GM20431 (cell line): ENCODE results near the gene ADCY2.

Source experiments
- in situ Hi-C: fragments of 300-500 bp; cut with MseI, MboI; formaldehyde crosslinking; loops from one replicate; pipeline ENCODE4 v1.15.0; 2020; ENCODE audit warnings: low sequenced_read_pairs; ENCODE audit not compliant: unreplicated experiment

ADCY2 gene

DNA sequence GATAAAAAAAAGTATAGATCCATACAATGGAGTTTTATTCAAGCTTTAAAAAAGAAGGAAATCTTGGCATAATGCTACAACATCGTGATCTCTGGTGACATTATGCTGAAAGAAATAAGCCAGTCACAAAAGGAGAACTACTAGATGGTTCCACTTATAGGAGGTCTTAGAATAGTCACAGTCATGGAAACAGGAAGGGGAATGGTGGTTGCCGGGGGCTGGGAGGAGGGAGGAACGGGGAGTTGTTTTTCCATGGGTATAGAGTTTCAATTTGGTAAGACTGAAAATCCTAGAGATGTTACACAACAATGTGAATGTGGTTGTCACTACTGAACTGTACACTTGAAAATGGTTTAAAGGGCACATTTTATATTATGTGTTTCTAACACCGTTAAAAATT is 360.5 kb downstream of the ADCY2 start:
- in situ Hi-C loops, result loop anchor here (25.0 kb wide), 1 partner anchor 944 kb away; no protein-coding TSS in a partner anchor

DNA sequence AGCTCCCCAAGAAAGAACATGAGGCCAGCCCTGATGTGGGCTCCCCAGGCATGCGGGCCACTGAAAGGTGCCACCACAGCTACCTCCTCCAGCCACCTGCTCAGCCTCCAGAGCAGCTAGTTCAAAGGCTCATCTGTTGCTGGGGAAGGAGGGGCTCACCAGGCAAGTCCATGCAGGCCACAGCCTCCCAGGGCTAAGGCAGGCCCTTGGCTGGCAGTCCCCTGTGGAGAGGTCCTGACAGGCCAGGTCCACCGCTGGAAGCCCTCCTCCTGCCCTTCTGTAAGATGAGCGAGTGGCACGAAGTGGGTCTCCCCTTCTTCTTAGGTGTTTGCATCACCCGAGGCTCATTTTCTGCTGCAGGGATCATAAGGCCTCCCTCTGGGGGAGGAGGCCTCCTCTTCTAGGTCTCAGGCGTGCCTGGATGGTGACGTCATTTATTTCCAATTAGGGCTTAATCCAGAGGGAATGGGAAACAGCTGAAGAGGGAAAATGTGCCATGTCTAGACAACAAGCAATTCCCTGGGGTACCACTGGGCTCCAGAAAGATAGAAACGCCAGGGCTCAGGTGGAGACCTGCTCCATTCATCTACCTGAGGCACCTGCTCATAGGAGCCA is 363.4 kb downstream of the ADCY2 start:
- in situ Hi-C loops, result loop anchor here (25.0 kb wide), 1 partner anchor 947 kb away; no protein-coding TSS in a partner anchor

DNA sequence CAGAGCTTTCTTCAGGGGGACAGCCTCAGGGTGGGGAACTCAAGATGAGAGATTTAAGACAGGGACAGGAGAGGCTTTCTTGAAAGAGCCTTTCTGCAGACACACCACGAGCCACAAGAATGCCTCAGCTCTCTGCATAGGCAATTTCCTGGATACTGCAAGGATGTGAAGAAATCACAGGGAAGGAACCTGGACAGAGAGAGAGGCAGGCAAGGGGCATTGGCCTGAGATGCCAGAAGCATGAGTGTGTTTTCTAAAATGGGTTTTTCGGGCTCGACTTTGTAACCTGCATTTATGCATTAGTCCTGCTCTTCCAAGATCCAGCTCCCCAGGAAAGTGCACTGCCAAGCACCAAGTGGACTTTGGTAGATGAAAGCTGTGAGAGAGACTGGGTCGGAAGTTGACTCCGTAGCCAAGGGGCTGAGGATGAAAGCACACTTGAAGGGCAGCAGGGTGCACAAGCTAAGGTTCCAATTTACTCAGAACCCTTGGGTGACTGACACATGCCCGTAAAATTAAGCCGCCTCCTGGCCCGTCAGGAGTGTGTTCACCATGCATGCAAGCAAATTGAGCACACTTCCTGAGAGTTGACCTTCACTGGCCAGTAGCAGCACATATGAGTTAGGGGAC is 364.1 kb downstream of the ADCY2 start:
- in situ Hi-C loops, result loop anchor here (25.0 kb wide), 1 partner anchor 948 kb away; no protein-coding TSS in a partner anchor

DNA sequence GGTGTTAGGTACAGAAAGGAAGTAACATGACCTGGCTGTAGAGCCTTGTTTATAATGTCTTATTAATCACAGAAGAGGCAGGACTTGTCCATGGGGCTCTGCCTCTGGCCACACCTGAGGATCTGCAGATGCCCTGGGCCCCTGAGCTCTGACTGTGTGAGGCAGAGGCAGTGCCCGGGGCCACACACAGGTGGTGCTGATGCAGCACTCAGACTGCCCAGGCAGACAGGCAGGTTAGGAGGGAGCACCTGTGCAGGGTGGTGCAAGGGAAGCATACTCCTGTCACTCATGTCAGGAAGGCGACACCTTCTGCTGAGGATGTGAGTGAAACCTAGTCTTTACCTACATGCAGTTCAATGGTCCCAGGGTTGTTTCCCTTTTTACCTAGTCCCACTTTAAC is 366.3 kb downstream of the ADCY2 start:
- in situ Hi-C loops, result loop anchor here (25.0 kb wide), 1 partner anchor 950 kb away; no protein-coding TSS in a partner anchor

DNA sequence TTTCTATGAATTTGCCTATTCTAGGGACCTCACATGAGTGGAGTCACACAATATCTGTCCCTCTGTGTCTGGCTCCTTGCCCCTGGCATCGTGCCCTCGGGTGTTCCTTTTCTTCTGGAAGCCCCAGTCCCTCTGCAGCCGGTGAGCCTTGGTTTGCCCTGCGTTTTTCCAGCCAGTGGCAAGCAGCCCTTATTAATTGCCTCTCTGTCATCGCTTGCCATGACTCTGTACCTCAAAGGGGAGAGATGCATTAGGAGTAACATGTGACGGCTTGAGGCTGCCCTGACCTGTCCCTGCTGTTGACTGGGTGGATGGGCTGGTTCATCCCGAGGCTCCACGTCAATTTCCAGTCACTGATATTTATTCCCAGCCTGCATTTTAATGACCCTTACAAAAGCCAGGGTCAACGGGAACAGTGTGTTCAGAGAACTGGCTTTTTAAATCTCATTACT is 367.7 kb downstream of the ADCY2 start:
- in situ Hi-C loops, result loop anchor here (25.0 kb wide), 1 partner anchor 951 kb away; no protein-coding TSS in a partner anchor

DNA sequence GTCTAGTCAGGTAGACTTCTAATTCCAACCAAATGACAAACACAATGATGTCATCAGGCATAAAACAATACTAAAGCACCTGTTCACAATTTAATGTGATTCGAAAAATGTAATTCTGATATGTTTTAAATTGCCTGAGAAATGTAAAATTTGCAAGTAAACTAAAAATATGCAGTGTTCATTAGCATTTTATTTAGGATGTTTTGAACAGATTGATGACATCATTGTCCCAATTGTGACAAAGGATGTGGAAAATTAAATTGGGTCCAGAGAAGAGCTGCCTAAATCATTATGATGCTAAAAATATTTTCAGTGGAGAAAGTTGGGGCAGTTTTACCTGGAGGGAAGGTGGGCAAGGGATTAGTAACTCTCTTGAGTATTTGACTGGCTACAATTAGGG is 368.5 kb downstream of the ADCY2 start:
- in situ Hi-C loops, result loop anchor here (25.0 kb wide), 1 partner anchor 952 kb away; no protein-coding TSS in a partner anchor

DNA sequence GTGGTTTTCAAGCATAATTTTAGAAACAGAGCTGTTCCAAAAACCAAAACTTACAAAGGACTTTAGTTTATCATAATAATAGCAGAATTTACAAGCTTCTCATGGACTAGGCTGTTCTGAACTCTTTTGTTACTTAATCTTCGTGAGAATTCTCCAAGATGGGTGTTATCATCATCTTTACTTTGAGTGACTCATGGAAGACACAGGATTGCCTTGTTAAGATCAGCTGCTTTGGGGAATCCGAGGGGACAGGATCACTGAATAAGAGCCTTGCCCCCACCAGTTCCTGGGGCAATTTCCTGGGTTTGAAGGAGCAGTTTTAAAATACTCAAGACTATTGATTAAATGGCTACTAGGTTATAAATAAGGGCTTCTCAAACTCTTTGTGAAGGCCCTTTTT is 374.5 kb downstream of the ADCY2 start:
- in situ Hi-C loops, result loop anchor here (25.0 kb wide), 1 partner anchor 958 kb away; no protein-coding TSS in a partner anchor

DNA sequence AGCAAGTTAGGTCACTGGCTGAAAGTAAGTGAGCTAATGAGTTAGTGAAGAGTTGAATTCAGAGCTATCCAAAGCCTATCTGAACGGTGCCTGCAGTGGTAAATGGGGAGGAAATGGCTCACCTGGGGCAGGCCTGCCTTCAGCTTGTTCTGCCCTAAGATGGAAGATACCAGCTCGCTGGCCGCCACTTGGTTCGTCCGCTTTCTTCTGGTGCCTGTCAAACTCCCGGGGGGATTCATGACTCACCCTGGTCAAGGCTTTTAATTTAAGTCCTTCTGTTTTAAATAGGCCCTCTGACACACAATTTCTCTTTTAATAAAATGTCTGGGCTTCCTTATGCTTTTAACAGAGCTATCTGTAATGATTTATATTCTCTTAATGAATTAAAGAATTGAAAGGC is 376.2 kb downstream of the ADCY2 start:
- in situ Hi-C loops, result loop anchor here (25.0 kb wide), 1 partner anchor 960 kb away; no protein-coding TSS in a partner anchor

DNA sequence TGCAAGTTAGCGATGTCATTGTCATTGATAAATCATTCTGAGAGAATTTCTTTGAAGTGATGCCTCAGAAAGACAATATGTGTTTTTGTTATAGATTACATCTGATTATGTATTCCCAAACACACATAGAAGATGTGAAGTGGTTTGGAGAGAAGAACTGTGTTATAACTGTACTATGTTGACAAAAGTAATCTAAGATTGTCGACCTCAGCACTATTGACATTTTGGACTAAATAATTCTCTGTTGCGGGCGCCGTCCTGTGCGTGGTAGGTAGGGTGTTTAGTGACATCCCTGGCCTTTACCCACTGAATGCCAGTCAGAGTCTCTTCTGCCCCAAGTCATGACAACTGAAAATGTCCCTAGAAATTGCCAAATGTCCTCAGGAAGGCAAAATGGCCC is 377.2 kb downstream of the ADCY2 start:
- in situ Hi-C loops, result loop anchor here (25.0 kb wide), 1 partner anchor 961 kb away; no protein-coding TSS in a partner anchor

DNA sequence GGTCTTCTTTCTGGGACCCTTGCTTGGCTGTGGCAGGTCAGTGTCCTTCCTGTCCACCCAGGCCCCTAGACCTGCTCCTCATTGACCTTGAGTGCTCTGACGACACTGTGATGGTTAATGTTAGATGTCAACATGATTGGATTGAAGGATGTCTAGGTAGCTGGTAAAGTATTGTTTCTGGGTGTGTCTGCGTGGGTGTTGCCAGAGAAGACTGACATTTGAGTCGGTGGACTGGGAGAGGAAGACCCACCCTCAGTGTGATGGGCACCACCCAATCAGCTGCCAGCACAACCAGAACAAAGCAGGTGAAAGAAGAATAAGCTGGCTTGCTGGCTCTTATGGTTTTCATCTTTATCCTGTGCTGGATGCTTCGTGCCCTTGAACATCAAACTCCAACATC is 380.5 kb downstream of the ADCY2 start:
- in situ Hi-C loops, result no loop called here

DNA sequence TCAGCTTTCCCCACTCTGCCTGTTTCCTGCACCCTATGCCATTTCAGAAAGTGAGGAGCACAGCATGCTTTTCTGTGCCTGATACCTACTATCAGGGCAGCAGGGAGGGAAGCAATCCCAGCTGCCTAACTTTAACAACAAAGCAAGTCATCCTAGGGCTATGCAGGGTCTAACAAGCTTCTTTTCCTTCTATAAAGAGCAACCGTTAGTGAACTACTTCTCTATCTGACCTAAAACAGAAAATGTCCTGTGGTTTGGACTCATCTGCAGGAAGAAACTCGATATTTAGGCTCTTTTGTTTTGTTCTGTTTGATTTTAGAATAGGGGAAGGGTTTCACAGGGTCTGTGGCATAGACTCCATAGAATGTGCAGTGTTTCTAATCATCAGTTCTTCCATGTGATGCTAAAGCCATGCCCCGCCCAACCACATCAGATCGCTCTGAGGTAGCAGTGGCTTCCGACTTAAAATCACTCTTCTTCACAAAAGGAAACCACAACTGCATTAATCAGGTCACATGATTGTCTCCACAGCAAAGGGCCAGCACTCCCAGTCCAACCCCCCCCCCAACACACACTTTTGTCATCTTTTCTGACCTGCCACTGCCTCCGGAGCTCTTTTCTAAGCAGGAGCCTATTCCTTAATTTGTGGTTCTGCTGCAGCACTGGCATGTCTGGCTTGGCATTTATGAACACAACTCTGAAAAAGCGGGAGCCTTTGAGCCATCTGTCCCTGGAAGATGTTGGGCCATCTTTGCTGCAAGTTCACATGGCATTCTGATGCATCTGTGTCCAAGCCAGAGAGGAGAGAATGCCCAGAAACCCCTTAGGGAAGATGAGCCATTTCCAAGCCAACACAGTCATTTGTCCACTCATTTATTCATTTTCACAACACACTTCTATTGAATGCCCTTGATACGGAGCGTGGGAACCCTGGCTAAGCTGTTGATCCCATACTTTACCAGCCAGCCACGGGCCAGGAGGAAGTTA is 383.4 kb downstream of the ADCY2 start:
- in situ Hi-C loops, result no loop called here

DNA sequence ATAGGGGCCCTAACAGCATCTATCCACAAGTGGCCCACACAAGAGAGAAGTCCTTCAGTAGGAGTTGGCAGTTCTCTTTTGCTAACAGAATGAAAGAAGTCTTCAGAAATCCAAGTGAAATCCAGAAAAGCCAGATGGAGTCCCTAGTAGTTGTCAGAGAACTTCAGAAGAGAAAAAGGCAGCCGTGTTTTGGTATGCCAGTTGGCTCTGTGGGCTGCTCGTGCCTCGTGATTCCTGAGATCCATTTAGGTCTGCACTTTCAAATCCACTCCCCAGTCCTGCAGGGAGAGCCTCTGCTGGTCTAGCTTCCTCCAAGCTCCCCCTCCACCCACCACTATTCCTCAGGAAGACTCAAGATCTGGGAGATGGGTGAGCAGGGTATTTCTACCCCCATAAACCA is 386.0 kb downstream of the ADCY2 start:
- in situ Hi-C loops, result no loop called here

DNA sequence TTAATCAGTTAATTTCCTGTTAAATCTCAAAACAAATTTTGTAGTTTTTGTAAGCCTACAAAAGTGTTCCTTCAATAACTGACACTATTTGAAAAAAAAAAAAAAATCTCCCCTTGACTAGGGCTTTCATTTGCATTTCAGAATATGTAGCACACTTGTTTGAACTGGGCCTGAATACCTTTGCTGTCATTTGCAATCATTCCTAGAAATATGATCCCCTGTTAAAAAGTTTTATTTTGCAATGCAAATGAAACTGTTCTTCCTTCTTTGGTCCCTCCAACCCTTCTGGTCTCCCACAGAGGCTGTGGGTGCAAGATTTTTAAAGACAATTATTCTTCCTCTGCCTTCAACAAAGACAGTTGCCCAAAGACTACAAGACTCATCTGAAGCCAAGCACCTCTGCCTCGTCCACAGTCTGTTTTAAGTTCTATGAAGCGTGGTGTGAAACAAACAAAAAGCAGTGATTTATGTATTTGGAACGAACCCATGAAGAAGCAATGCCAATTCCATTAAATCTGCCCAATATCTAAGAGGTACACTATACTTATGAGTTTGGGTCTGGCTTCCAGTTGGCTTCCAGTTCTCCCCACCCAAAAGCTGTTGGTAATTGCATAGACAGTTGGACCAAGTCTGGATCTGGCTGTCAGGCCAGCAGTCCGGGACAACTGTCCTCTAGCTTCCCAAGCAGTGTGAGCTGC is 388.9 kb downstream of the ADCY2 start:
- in situ Hi-C loops, result no loop called here

DNA sequence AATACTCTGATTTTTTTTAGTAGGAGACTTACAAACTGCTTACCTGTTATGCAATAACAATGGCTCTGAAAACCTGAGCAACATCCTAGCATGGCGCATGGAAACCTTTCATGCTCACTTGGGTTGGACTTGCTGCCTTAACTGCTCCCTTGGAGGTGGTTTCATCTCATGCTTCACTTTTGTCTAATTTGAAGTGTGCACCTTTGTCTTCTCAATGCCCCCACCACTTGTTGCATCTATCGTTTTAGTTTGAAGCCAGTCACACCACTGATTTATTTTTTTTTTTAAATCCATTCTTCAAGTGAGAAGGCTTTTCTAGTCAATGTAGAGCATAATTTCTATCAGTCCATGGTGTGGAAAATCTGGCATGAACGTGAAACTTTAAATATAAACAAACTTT is 391.8 kb downstream of the ADCY2 start:
- in situ Hi-C loops, result no loop called here

DNA sequence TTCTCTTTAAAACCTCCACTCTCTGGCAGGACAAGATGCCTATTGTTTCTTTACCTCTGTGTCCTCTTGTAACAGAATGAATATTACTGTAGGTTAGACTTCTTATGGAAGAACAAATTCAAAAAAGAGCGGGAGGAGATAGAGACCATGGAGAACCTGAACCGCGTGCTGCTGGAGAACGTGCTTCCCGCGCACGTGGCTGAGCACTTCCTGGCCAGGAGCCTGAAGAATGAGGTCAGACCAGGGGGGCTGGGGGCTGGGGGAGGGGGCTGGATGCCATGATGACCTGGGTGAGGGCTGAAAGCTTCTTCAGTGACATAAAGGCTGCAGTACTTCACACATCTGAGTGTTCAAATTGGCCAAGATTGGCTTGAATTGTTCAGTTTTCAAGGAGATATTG is 393.6 kb downstream of the ADCY2 start:
- in situ Hi-C loops, result no loop called here

DNA sequence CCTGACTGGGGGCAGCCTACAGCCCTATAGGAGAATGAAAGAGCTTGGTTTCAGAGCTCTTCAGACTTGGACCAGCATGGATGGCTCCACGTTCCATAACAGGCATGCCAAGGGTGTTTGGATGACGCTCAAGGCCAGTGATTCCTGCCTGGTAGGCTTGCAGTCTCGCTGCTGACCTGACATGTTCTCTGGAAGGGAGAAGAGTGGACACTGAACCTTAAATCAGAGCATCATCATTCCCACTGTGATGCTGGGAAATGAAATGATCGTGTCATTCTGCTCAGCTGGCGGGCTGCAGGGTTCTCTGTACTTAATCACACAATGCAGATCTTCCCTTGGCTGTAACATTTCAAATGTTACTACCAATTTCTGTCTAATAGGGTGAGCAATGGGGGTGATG is 398.0 kb downstream of the ADCY2 start:
- in situ Hi-C loops, result no loop called here

DNA sequence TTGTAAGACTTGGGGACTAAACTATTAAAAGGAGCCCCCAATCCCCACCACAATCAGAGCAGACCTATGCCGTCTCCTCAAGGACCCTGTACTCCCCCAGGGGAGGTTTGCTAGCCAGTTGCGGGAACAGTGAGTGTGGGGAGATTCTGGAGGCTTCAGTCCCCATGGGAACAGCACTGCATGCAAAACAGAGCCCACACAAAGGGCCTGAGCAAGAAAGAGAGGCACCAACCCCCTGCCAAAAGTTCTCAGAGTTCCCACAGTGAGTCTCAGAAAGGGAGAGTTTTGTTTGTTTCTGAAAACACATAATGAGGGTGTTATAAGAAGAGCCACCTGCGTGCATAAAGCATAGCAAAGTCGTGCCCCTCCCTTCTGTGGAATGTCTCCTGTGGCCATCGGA is 398.4 kb downstream of the ADCY2 start:
- in situ Hi-C loops, result no loop called here

DNA sequence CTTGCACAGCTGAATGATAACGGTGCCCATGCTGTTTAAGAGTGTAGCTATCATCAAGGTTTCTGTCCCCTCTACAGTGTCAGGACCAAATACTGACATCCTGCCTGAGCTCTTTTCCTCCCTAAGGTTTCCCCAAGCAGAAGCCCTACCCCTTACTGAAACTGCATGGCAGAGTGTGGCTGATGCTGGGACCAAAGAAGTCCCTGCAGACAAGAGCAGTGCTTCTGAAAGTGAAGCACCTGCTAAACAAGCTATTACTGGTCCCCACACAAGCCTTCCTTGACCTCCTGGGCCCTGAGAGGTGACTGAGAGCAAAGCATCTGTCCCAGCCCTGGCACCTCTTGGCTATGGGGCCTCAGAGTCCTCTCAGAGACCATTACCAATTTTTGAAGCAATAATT is 398.9 kb downstream of the ADCY2 start:
- in situ Hi-C loops, result no loop called here

DNA sequence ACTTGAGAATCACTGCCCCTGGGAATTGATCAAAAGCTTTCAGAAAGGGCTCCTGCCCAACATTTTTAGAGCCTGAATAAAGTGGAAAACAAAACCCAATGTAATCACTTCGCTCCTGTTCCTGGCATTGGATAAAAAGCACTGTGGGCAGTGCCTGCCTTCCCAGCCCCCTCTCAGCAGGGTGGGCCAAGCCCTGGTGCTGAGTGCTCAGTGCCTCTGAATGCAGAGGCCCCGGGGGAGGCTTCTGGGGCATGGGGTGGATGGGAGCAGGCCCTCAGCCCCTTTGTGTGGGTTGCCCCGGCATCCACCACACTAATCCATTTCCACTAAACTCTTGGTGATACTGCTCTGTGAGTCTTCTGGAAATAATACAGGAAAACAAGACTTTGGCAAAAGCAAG is 399.4 kb downstream of the ADCY2 start:
- in situ Hi-C loops, result no loop called here
